H1 (cell line): ENCODE measurements around the gene CRISPLD2. TPM values are rescaled to one million over a fixed set of nuclear protein-coding genes. Genes with fewer than 3 reads are reported as not detected.
A peak's percentile ranks its signal among the peaks of the same experiment; 100 is the strongest.

Experiments
- CTCF ChIA-PET: fragments of 300-600 bp; sonication (Branson Sonifier 250); formaldehyde crosslinking; loops from one replicate; lab custom pipeline; 2021; ENCODE audit not compliant: partially characterized antibody; lab: Charles Lee
- POLR2A ChIA-PET: fragments of 300-600 bp; sonication (Branson Sonifier 250); formaldehyde crosslinking; loops from one replicate; lab custom pipeline; 2021; ENCODE audit warnings: inconsistent platforms; ENCODE audit not compliant: partially characterized antibody; lab: Charles Lee
- DNase-seq, 2 experiments: peaks; one replicate each; pipeline versions ENCODE4 v3.0.0 to v3.0.0-alpha.2; 2010 to 2022; ENCODE audit warnings: low spot score in 2 of 2, low read depth in 1 of 2, mixed read lengths in 1 of 2
- FAIRE-seq: peaks from 2 replicates; lab custom pipeline; 2011; peaks lifted over from hg19 to GRCh38; lab: Jason Lieb, UNC
- H2AFZ ChIP-seq: 2 replicates; pipeline ENCODE4 v1.8.1; 2012; ENCODE audit warnings: low read length, inconsistent platforms
- H2AK5ac ChIP-seq: 2 replicates; pipeline ENCODE4 v1.6.1; 2013; ENCODE audit warnings: low read depth, low read length
- H2BK120ac ChIP-seq: replicated peaks from 2 replicates; pipeline ENCODE3; 2013; ENCODE audit warnings: low read depth, low read length, inconsistent platforms
- H2BK12ac ChIP-seq: 2 replicates; pipeline ENCODE4 v1.6.1; 2013; ENCODE audit warnings: low read depth, low read length
- H2BK15ac ChIP-seq: 2 replicates; pipeline ENCODE4 v1.6.1; 2013; ENCODE audit warnings: low read length
- H2BK20ac ChIP-seq: 2 replicates; pipeline ENCODE4 v1.6.1; 2013; ENCODE audit warnings: low read length
- H2BK5ac ChIP-seq: 2 replicates; pipeline ENCODE4 v1.6.1; 2013; ENCODE audit warnings: low read depth, low read length
- H3K14ac ChIP-seq: 2 replicates; pipeline ENCODE4 v1.6.1; 2013; ENCODE audit warnings: inconsistent platforms; ENCODE audit not compliant: insufficient read length
- H3K18ac ChIP-seq: 2 replicates; pipeline ENCODE4 v1.6.1; 2013; ENCODE audit warnings: low read length; ENCODE audit errors: extremely low read depth
- H3K23ac ChIP-seq: 2 replicates; pipeline ENCODE4 v1.6.1; 2013; ENCODE audit warnings: inconsistent platforms; ENCODE audit not compliant: insufficient read length
- H3K23me2 ChIP-seq: 2 replicates; pipeline ENCODE4 v1.6.1; 2013; ENCODE audit warnings: low read depth, low read length
- H3K27ac ChIP-seq: 2 replicates; pipeline ENCODE4 v1.6.1; 2011; ENCODE audit warnings: low read depth, low read length, inconsistent platforms
- H3K27me3 ChIP-seq, 4 experiments: replicated peaks in 1 of 4; 1 replicate in 1 of 4; 2 replicates in 3 of 4; pipeline versions ENCODE4 v1.6.1 to v1.8.1; 2011 to 2013; ENCODE audit warnings: low read length in 3 of 4, mild to moderate bottlenecking in 3 of 4, inconsistent platforms in 2 of 4, mixed read lengths in 2 of 4, moderate library complexity in 1 of 4; ENCODE audit not compliant: control insufficient read depth in 3 of 4, insufficient read depth in 3 of 4; ENCODE audit errors: extremely low read depth in 1 of 4
- H3K36me3 ChIP-seq, 4 experiments: 2 replicates each; pipeline versions ENCODE4 v1.6.1 to v1.8.1; 2011 to 2013; ENCODE audit warnings: mild to moderate bottlenecking in 4 of 4, low read length in 3 of 4, moderate library complexity in 2 of 4, control low read depth in 1 of 4, inconsistent platforms in 1 of 4; ENCODE audit not compliant: insufficient read depth in 4 of 4, control insufficient read depth in 2 of 4
- H3K4ac ChIP-seq: replicated peaks from 2 replicates; pipeline ENCODE3; 2013; ENCODE audit warnings: low read length, low read depth, mixed read lengths, inconsistent platforms; ENCODE audit not compliant: insufficient read length
- H3K4me1 ChIP-seq, 4 experiments: replicated peaks in 1 of 4; 1 replicate in 1 of 4; 2 replicates in 3 of 4; pipeline versions ENCODE4 v1.6.1 to v1.8.1; 2011 to 2013; ENCODE audit warnings: low read length in 3 of 4, inconsistent platforms in 2 of 4, mixed read lengths in 1 of 4; ENCODE audit not compliant: insufficient read depth in 4 of 4, control insufficient read depth in 3 of 4
- H3K4me2 ChIP-seq, 2 experiments: 2 replicates each; pipeline versions ENCODE4 v1.6.1 to v1.8.1; 2011 to 2013; ENCODE audit warnings: low read depth in 2 of 2, low read length in 2 of 2, control low read depth in 1 of 2, inconsistent platforms in 1 of 2, mild to moderate bottlenecking in 1 of 2; ENCODE audit not compliant: insufficient read depth in 1 of 2
- H3K4me3 ChIP-seq, 4 experiments: fragments of 200-600, 300-600 bp in 1 of 4; sonication (generic), shearing (Covaris generic), sonication (Bioruptor Twin) in 1 of 4; 2 replicates each; pipeline versions ENCODE4 v1.5.1 to v1.8.1; 2011 to 2016; ENCODE audit warnings: low read length in 4 of 4, low read depth in 3 of 4, control low read depth in 2 of 4, inconsistent platforms in 2 of 4, mild to moderate bottlenecking in 2 of 4, mixed read lengths in 1 of 4, moderate library complexity in 1 of 4; ENCODE audit not compliant: insufficient read depth in 2 of 4; ENCODE audit errors: extremely low read depth in 1 of 4
- H3K56ac ChIP-seq: replicated peaks from 2 replicates; pipeline ENCODE3; 2013; ENCODE audit warnings: low read depth, mild to moderate bottlenecking, mixed read lengths, low read length, inconsistent platforms; ENCODE audit not compliant: insufficient read length
- H3K79me1 ChIP-seq: 2 replicates; pipeline ENCODE4 v1.6.1; 2013; ENCODE audit warnings: low read depth, low read length, control low read depth
- H3K79me2 ChIP-seq, 2 experiments: 2 replicates each; pipeline versions ENCODE4 v1.6.1 to v1.8.1; 2012 to 2013; ENCODE audit warnings: low read length in 2 of 2, mild to moderate bottlenecking in 2 of 2, inconsistent platforms in 1 of 2; ENCODE audit not compliant: insufficient read depth in 2 of 2, control insufficient read depth in 1 of 2
- H3K9ac ChIP-seq, 4 experiments: replicated peaks in 1 of 4; 1 replicate in 1 of 4; 2 replicates in 3 of 4; pipeline versions ENCODE4 v1.6.1 to v1.8.1; 2011 to 2013; ENCODE audit warnings: low read depth in 3 of 4, low read length in 3 of 4, control low read depth in 2 of 4, mild to moderate bottlenecking in 2 of 4, moderate library complexity in 2 of 4, inconsistent platforms in 1 of 4; ENCODE audit errors: extremely low read depth in 1 of 4
- H3K9me3 ChIP-seq, 2 experiments: 2 replicates each; pipeline versions ENCODE4 v1.6.1 to v1.8.1; 2012 to 2013; ENCODE audit warnings: mild to moderate bottlenecking in 2 of 2, moderate library complexity in 2 of 2, control low read depth in 1 of 2, inconsistent platforms in 1 of 2, low read depth in 1 of 2, low read length in 1 of 2, mixed read lengths in 1 of 2; ENCODE audit not compliant: insufficient read depth in 2 of 2
- H4K20me1 ChIP-seq, 2 experiments: replicated peaks in 1 of 2; 2 replicates each; pipeline versions ENCODE3 to v1.8.1; 2011 to 2013; ENCODE audit warnings: inconsistent platforms in 2 of 2, low read length in 2 of 2, mild to moderate bottlenecking in 1 of 2; ENCODE audit not compliant: insufficient read depth in 2 of 2, control insufficient read depth in 1 of 2
- H4K5ac ChIP-seq: 2 replicates; pipeline ENCODE4 v1.6.1; 2013; ENCODE audit warnings: low read length, low read depth, mixed read lengths, inconsistent platforms; ENCODE audit not compliant: insufficient read length
- H4K8ac ChIP-seq: 2 replicates; pipeline ENCODE4 v1.8.0; 2013; ENCODE audit warnings: mild to moderate bottlenecking, moderate library complexity, low read length, inconsistent platforms; ENCODE audit not compliant: insufficient read depth; ENCODE audit errors: extremely low read depth
- H4K91ac ChIP-seq: replicated peaks from 2 replicates; pipeline ENCODE3; 2013; ENCODE audit warnings: low read length, mixed read lengths, inconsistent platforms; ENCODE audit not compliant: insufficient read length
- BACH1 ChIP-seq: IDR thresholded peaks from 2 replicates; pipeline ENCODE4 v1.6.1; 2012; ENCODE audit warnings: low read length, improper control_type of control experiment
- CEBPB ChIP-seq: IDR thresholded peaks from 2 replicates; pipeline ENCODE4 v1.6.1; 2012; ENCODE audit warnings: low read depth, low read length
- EP300 ChIP-seq, 2 experiments: IDR thresholded peaks; 1 replicate in 1 of 2; 2 replicates in 1 of 2; pipeline ENCODE4 v1.6.1; 2011 to 2012; ENCODE audit warnings: low read depth in 2 of 2, low read length in 2 of 2, mild to moderate bottlenecking in 2 of 2, borderline replicate concordance in 1 of 2, inconsistent platforms in 1 of 2, moderate library complexity in 1 of 2
- HDAC2 ChIP-seq, 2 experiments: fragments of 300-600 bp in 1 of 2; sonication (generic) in 1 of 2; IDR thresholded peaks; 2 replicates each; pipeline ENCODE4 v1.6.1; 2011 to 2012; ENCODE audit warnings: low read depth in 2 of 2, low read length in 2 of 2, mild to moderate bottlenecking in 2 of 2, moderate library complexity in 2 of 2, borderline replicate concordance in 1 of 2, inconsistent platforms in 1 of 2
- JUND ChIP-seq: IDR thresholded peaks from 2 replicates; pipeline ENCODE4 v1.6.1; 2011; ENCODE audit warnings: mild to moderate bottlenecking, improper control_type of control experiment, low read length
- NRF1 ChIP-seq: IDR thresholded peaks from 2 replicates; pipeline ENCODE4 v1.6.1; 2011; ENCODE audit warnings: mild to moderate bottlenecking, low read depth, low read length, improper control_type of control experiment
- PHF8 ChIP-seq: fragments of 200-600 bp; sonication (generic); conservative IDR thresholded peaks from 2 replicates; pipeline ENCODE4 v1.7.1; 2012; ENCODE audit warnings: low read depth, mild to moderate bottlenecking, inconsistent platforms, low read length, moderate library complexity
- POLR2AphosphoS5 ChIP-seq: IDR thresholded peaks from 2 replicates; pipeline ENCODE4 v1.6.1; 2011; ENCODE audit warnings: low read depth, low read length
- SP4 ChIP-seq: IDR thresholded peaks from 2 replicates; pipeline ENCODE4 v1.6.1; 2012; ENCODE audit warnings: low read length, inconsistent platforms
- SRF ChIP-seq: IDR thresholded peaks from 2 replicates; pipeline ENCODE4 v1.6.1; 2011; ENCODE audit warnings: mild to moderate bottlenecking, low read depth, low read length, moderate library complexity
- TAF1 ChIP-seq: IDR thresholded peaks from 2 replicates; pipeline ENCODE4 v1.6.1; 2011; ENCODE audit warnings: mild to moderate bottlenecking, low read depth, low read length
- TAF7 ChIP-seq: optimal IDR thresholded peaks from 2 replicates; pipeline ENCODE3; 2011; ENCODE audit warnings: low read depth, mild to moderate bottlenecking, inconsistent platforms, low read length, moderate library complexity, borderline replicate concordance
- YY1 ChIP-seq: IDR thresholded peaks from 2 replicates; pipeline ENCODE4 v1.6.1; 2011; ENCODE audit warnings: low read depth, mild to moderate bottlenecking, low read length
- WGBS, 2 experiments: shearing (Covaris generic) in 1 of 2; methylation state at CpG; one replicate each; pipeline versions ENCODE4 v1.1.6 to v1.1.7; 2013 to 2015; ENCODE audit warnings: low lambda C conversion rate in 2 of 2, mixed read lengths in 2 of 2, inconsistent platforms in 1 of 2, low coverage in 1 of 2, missing lambda C conversion rate in 1 of 2; ENCODE audit not compliant: insufficient replicate concordance in 2 of 2, insufficient coverage in 1 of 2, insufficient read length in 1 of 2; ENCODE audit errors: extremely low coverage in 1 of 2, missing lambda C conversion rate in 1 of 2; 5-methylcytosine and 5-hydroxymethylcytosine counted together
- polyA plus RNA-seq, 7 experiments: library from polyadenylated mRNA; depleted of rRNA in 3 of 7; stranded (reverse) in 5 of 7; unstranded in 2 of 7; fragments of >200 nt in 5 of 7; fragments of 200-250 nt in 2 of 7; gene quantifications; 1 replicate in 5 of 7; 2 replicates in 1 of 7; 4 replicates in 1 of 7; pipeline versions ENCODE4 v1.2.1 to v1.2.3, GENCODE V29; 2011 to 2013; ENCODE audit warnings: missing spikeins in 2 of 7, mixed read lengths in 2 of 7
- total RNA-seq: library from RNA; stranded (reverse); fragmentation: NEBNext Ultra II Directional; extraction: Animal tissue kit (Norgen Biotek cat#: 25700); gene quantifications from 2 replicates; pipeline ENCODE4 v1.2.1, GENCODE V29; 2021

The CRISPLD2 gene
- total and polyA plus RNA-seq, 2 of the 8 experiments (the other 6 are each of a cell fraction or from before 2014, with no cell fraction given): 2.7 to 5.1 TPM

DNA sequence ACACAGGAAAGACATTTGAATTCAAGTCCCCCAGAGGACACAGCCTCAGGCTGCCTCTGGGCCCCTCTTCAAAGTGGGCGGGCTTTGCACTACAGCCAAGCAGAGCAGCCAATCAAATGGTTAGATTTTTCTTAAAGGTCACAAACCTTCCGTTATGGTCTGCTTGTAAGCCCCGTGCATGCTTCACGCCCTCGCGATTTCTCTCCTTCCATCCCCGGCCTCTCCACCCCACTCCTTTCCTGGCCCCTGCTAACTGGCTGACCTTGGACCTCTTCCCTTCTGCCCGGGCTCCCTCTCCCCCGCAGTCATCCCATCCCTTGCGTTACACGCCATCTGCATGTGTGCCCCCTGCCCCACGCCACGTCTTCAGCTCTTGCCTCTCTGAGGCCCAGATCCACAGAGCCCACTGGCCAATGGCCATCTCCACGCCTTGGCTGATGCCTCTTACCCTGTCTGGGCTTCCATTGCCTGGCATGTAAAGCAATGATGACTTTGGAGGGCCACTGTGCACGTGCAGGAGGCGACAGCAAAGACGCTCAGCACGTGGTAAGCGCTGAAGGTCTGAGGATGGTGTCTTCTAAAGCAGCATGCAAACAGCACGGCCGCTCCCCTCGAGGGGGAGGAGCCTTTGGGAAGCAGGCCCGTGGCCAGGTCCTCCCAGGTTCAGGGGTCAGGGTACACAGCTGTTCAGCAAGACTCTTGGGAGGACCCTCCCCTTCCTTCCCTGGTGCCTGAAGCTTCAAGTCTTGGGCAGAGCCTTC is 104.7 kb downstream of the CRISPLD2 start:
- Histone ChIP-seq H2BK20ac (0 out of 2 replicates have a peak overlapping the region, but pooled peaks have one; percentile 7), H3K4me3 (no peak overlapping the region), H3K14ac (no peak overlapping the region), H3K9ac (no peak overlapping the region), H4K20me1 (no peaks in the 10 kb centered on the region), H3K9me3 (no peaks in the 10 kb centered on the region), H2BK15ac (no peak overlapping the region), H3K4me1 (peaks cover 0 to 2% (median 0%) of the 10 kb centered on the region in 4 experiments; a peak in 2 of 7 replicates), H2AFZ (peak overlapping the region; percentile 43; the same call in 1 of the 2 replicates), H3K27ac (no peak overlapping the region), H3K56ac (no peak overlapping the region), H3K23ac (no peak overlapping the region), H2BK12ac (no peak overlapping the region; the same call in 1 of the 2 replicates), H3K27me3 (no peaks in the 10 kb centered on the region), H4K5ac (no peak overlapping the region), H3K79me1 (no peaks in the 10 kb centered on the region), H3K79me2 (no peaks in the 10 kb centered on the region), H4K91ac (peak overlapping the region; percentile 39), H3K4ac (no peak overlapping the region), H3K18ac (no peak overlapping the region), H3K4me2 (no peak overlapping the region), H2BK5ac (no peak overlapping the region), H2AK5ac (no peak overlapping the region), H3K36me3 (no peaks in the 10 kb centered on the region), H3K23me2 (no peaks in the 10 kb centered on the region), H2BK120ac (no peak overlapping the region), H4K8ac (no peak overlapping the region; the same call in 1 of the 2 replicates)
- no peak for DNase-seq
- CTCF ChIA-PET: interaction anchor here (0.6 to 6.3 kb wide), 36 partner anchors 9 to 373 kb away, joined by 3 to 170 read pairs (median 8); no protein-coding TSS in a partner anchor
- WGBS, 2 experiments: 87% methylated on average over 22 of the region's 23 CpGs; no CpG with 5 or more reads in 1 of the 2 experiments
- no peak for FAIRE-seq
- POLR2A ChIA-PET: interaction anchor here (1.5 kb wide), 1 partner anchor 44 kb away, joined by 5 read pairs; no protein-coding TSS in a partner anchor
- TF ChIP-seq JUND (no peak), YY1 (no peak), NRF1 (no peak), PHF8 (no peak), EP300 (IDR thresholded peaks at IDR 0.05; ENCODE audit: borderline replicate concordance in 1 of 2, low read depth in 2 of 2, low read length in 2 of 2) (no peak), BACH1 (no peak), TAF1 (no peak), TAF7 (no peak), SP4 (no peak), CEBPB (no peak), SRF (no peak), POLR2AphosphoS5 (no peak), HDAC2 (IDR thresholded peaks at IDR 0.05; ENCODE audit: borderline replicate concordance in 1 of 2, low read depth in 2 of 2, low read length in 2 of 2) (no peak)
